CD14-positive monocyte (primary cell): ENCODE results near the gene RNF121. TPM values are rescaled to one million over a fixed set of nuclear protein-coding genes. Genes with fewer than 3 reads are reported as not detected.

Experiments
- DNase-seq, 3 donors: peaks; one replicate each; pipeline ENCODE4 v3.0.0-alpha.2; 2011 to 2022
- H2AFZ ChIP-seq: 2 replicates; pipeline ENCODE4 v1.6.0; 2012; ENCODE audit warnings: mild to moderate bottlenecking, low read depth, low read length, inconsistent platforms; ENCODE audit not compliant: insufficient read depth, poor library complexity, severe bottlenecking
- H3K27ac ChIP-seq, 2 donors: 1 replicate in 1 of 2; 2 replicates in 1 of 2; pipeline ENCODE4 v1.5.1; 2012 to 2013; ENCODE audit warnings: low read length in 2 of 2, control low read depth in 1 of 2, inconsistent platforms in 1 of 2, low read depth in 1 of 2, mild to moderate bottlenecking in 1 of 2
- H3K27me3 ChIP-seq, 2 donors: one replicate each; pipeline versions ENCODE4 v1.6.0 to v1.6.1; 2011 to 2013; ENCODE audit warnings: low read length in 2 of 2; ENCODE audit not compliant: control insufficient read depth in 2 of 2, insufficient read depth in 2 of 2
- H3K36me3 ChIP-seq, 2 donors: replicated peaks in 1 of 2; 1 replicate in 1 of 2; 2 replicates in 1 of 2; pipeline versions ENCODE4 v1.5.1 to v1.6.1; 2012 to 2013; ENCODE audit warnings: low read length in 2 of 2, control low read depth in 1 of 2, inconsistent platforms in 1 of 2, mild to moderate bottlenecking in 1 of 2; ENCODE audit not compliant: insufficient read depth in 2 of 2, control insufficient read depth in 1 of 2
- H3K4me1 ChIP-seq, 2 donors: 1 replicate in 1 of 2; 2 replicates in 1 of 2; pipeline versions ENCODE4 v1.5.1 to v1.6.1; 2012 to 2013; ENCODE audit warnings: low read length in 2 of 2, control low read depth in 1 of 2, inconsistent platforms in 1 of 2, mild to moderate bottlenecking in 1 of 2, moderate library complexity in 1 of 2; ENCODE audit not compliant: insufficient read depth in 2 of 2, control insufficient read depth in 1 of 2
- H3K4me2 ChIP-seq: replicated peaks from 2 replicates; pipeline ENCODE3; 2012; ENCODE audit warnings: low read length, moderate library complexity, mild to moderate bottlenecking; ENCODE audit not compliant: poor library complexity, severe bottlenecking; ENCODE audit errors: extremely low read depth
- H3K4me3 ChIP-seq, 3 experiments: fragments of 200-600 bp in 1 of 3; sonication (generic) in 1 of 3; replicated peaks in 1 of 3; 1 replicate in 2 of 3; 2 replicates in 1 of 3; pipeline ENCODE4 v1.5.1; 2011 to 2013; ENCODE audit warnings: low read length in 3 of 3, mild to moderate bottlenecking in 3 of 3, control low read depth in 2 of 3, low read depth in 2 of 3, inconsistent platforms in 1 of 3, moderate library complexity in 1 of 3
- H3K79me2 ChIP-seq: 2 replicates; pipeline ENCODE4 v1.6.0; 2012; ENCODE audit warnings: mild to moderate bottlenecking, control low read depth, inconsistent platforms, low read length, moderate library complexity; ENCODE audit not compliant: insufficient read depth
- H3K9ac ChIP-seq: 2 replicates; pipeline ENCODE4 v1.6.0; 2017; ENCODE audit warnings: low read length, mild to moderate bottlenecking; ENCODE audit not compliant: insufficient read depth, poor library complexity, severe bottlenecking
- H3K9me3 ChIP-seq, 2 donors: replicated peaks in 1 of 2; 1 replicate in 1 of 2; 2 replicates in 1 of 2; pipeline versions ENCODE4 v1.5.1 to v1.6.1; 2012 to 2013; ENCODE audit warnings: low read length in 2 of 2, control low read depth in 1 of 2; ENCODE audit not compliant: control insufficient read depth in 1 of 2, insufficient read depth in 1 of 2
- H4K20me1 ChIP-seq: 2 replicates; pipeline ENCODE4 v1.6.0; 2012; ENCODE audit warnings: mild to moderate bottlenecking, low read length, control low read depth, moderate library complexity; ENCODE audit not compliant: insufficient read depth
- H3K27ac Mint-ChIP-seq, 7 donors: one replicate each; pipeline ENCODE4 v1.8.0; 2020; ENCODE audit warnings: mild to moderate bottlenecking in 7 of 7, mixed read lengths in 7 of 7, moderate library complexity in 6 of 7, inconsistent platforms in 2 of 7
- H3K27me3 Mint-ChIP-seq, 3 donors: one replicate each; pipeline ENCODE4 v1.8.0; 2021 to 2022; ENCODE audit warnings: low read depth in 3 of 3, mild to moderate bottlenecking in 3 of 3, mixed read lengths in 3 of 3, moderate library complexity in 3 of 3, inconsistent platforms in 1 of 3
- H3K36me3 Mint-ChIP-seq, 2 donors: one replicate each; pipeline ENCODE4 v1.8.0; 2020; ENCODE audit warnings: mixed read lengths in 2 of 2, inconsistent platforms in 1 of 2, mild to moderate bottlenecking in 1 of 2
- H3K4me1 Mint-ChIP-seq: one replicate; pipeline ENCODE4 v1.8.0; 2020; ENCODE audit warnings: mild to moderate bottlenecking, mixed read lengths
- H3K4me3 Mint-ChIP-seq, 2 donors: one replicate each; pipeline ENCODE4 v1.8.0; 2020; ENCODE audit warnings: mild to moderate bottlenecking in 2 of 2, mixed read lengths in 2 of 2, moderate library complexity in 1 of 2
- H3K9me3 Mint-ChIP-seq, 7 donors: one replicate each; pipeline ENCODE4 v1.8.0; 2020 to 2022; ENCODE audit warnings: mixed read lengths in 7 of 7, mild to moderate bottlenecking in 6 of 7, moderate library complexity in 6 of 7, inconsistent platforms in 2 of 7
- CTCF ChIP-seq: fragments of 200-600 bp; IDR thresholded peaks from one replicate; pipeline ENCODE4 v1.8.0; 2022; ENCODE audit warnings: antibody characterized with exemption, mild to moderate bottlenecking
- WGBS: methylation state at CpG from one replicate; pipeline ENCODE4 v1.1.5; 2013; ENCODE audit warnings: missing lambda C conversion rate; ENCODE audit not compliant: insufficient coverage; 5-methylcytosine and 5-hydroxymethylcytosine counted together
- intact Hi-C, 2 donors: fragments of 100-400 bp; cut with micrococcal nuclease; formaldehyde crosslinking; loops; one replicate each; pipeline versions ENCODE4 v1.15.0 to v1.15.1; 2023
- polyA plus RNA-seq, 3 donors: library from polyadenylated mRNA; depleted of rRNA in 1 of 3; unstranded in 2 of 3; stranded (reverse) in 1 of 3; fragments of 300-500 nt in 2 of 3; fragments of >200 nt in 1 of 3; fragmentation: Illumina TruSeq in 2 of 3; gene quantifications; 1 replicate in 2 of 3; 2 replicates in 1 of 3; pipeline ENCODE4 v1.2.3, GENCODE V29; 2012 to 2021

The RNF121 gene
- polyA plus RNA-seq, 3 donors: 7.7 to 25.2 (median 9.2) TPM

- peaks cover 90 to 97% of the 10 kb centered on the region in 2 donors for H3K36me3 Mint-ChIP-seq
Measured at GRCh38 chr11:72009156-72009555, 80.3 kb downstream of the RNF121 start.

GRCh38 chr11:72010529-72011233 lies 81.8 kb downstream of the RNF121 start:
- no peaks in the 10 kb centered on the region for H3K4me1 ChIP-seq
- peak overlapping the region in 3 of 7 donors; percentile 26 to 45 (median 38) for H3K27ac Mint-ChIP-seq
- no peaks in the 10 kb centered on the region for H3K4me1 Mint-ChIP-seq
- H3K27ac ChIP-seq: no peak overlapping the region
- H3K9ac ChIP-seq: no peak overlapping the region
- no peaks in the 10 kb centered on the region for H3K9me3 ChIP-seq
- peaks cover 0 to 2% (median 0%) of the 10 kb centered on the region in 7 donors for H3K9me3 Mint-ChIP-seq
- no peaks in the 10 kb centered on the region for H3K27me3 ChIP-seq
- peaks cover 90 to 97% of the 10 kb centered on the region in 2 donors for H3K36me3 Mint-ChIP-seq
- no peaks in the 10 kb centered on the region for H3K27me3 Mint-ChIP-seq
- no peak overlapping the region for H3K4me3 ChIP-seq
- H3K79me2 ChIP-seq: peaks cover 3% of the 10 kb centered on the region
- no peak for TF ChIP-seq CTCF
- peaks cover 99 to 100% of the 10 kb centered on the region in 2 donors for H3K36me3 ChIP-seq
- WGBS: 97% methylated on average over 10 of the region's 10 CpGs
- DNase-seq: no peak
- H4K20me1 ChIP-seq: peaks cover 69% of the 10 kb centered on the region
- no peak overlapping the region for H2AFZ ChIP-seq
- no peak overlapping the region for H3K4me2 ChIP-seq
- no peak overlapping the region for H3K4me3 Mint-ChIP-seq
- intact Hi-C loops: loop anchor here in 1 of 2 donors (5.0 kb wide), 1 partner anchor 33 kb away; no protein-coding TSS in a partner anchor

More at GRCh38 chr11:72009156-72009555, 80.3 kb downstream of the RNF121 start:
- H3K9me3 Mint-ChIP-seq: peaks cover 0 to 2% (median 0%) of the 10 kb centered on the region in 7 donors
- 100% methylated on average over 4 of the region's 6 CpGs for WGBS
- Histone ChIP-seq H3K36me3 (peaks cover 99 to 100% of the 10 kb centered on the region in 2 donors), H3K4me2 (no peak overlapping the region), H3K79me2 (peaks cover 3% of the 10 kb centered on the region), H4K20me1 (peaks cover 70% of the 10 kb centered on the region), H3K27me3 (no peaks in the 10 kb centered on the region), H3K9me3 (no peaks in the 10 kb centered on the region), H2AFZ (no peak overlapping the region), H3K4me3 (no peak overlapping the region), H3K9ac (no peak overlapping the region), H3K4me1 (no peaks in the 10 kb centered on the region), H3K27ac (no peak overlapping the region)
- no peak for TF ChIP-seq CTCF
- H3K27ac Mint-ChIP-seq: peak overlapping the region in 3 of 7 donors; percentile 1 to 72 (median 61)
- H3K4me3 Mint-ChIP-seq: no peak overlapping the region
- H3K4me1 Mint-ChIP-seq: no peaks in the 10 kb centered on the region
- no peaks in the 10 kb centered on the region for H3K27me3 Mint-ChIP-seq
- intact Hi-C loops: no loop called here
- no peak for DNase-seq
